K562 (cell line): Measurements from ENCODE around the gene NEU1. TPM values are rescaled to one million over a fixed set of nuclear protein-coding genes. Genes with fewer than 3 reads are reported as not detected.

Source experiments
- ATF1 ChIP-seq, 2 experiments: fragments of 450-650 bp in 1 of 2; IDR thresholded peaks; 2 replicates each; pipeline ENCODE4 v1.6.1; 2016; ENCODE audit warnings: missing compliant biosample characterization in 1 of 2, missing genetic modification characterization in 1 of 2
- ATF7 ChIP-seq: fragments of 450-650 bp; IDR thresholded peaks from 2 replicates; pipeline ENCODE4 v1.7.1; 2014; ENCODE audit warnings: mild to moderate bottlenecking, moderate library complexity
- CREB1 ChIP-seq, 2 experiments: sonication (generic) in 1 of 2; formaldehyde crosslinking in 1 of 2; IDR thresholded peaks; 2 replicates each; pipeline versions ENCODE4 v1.6.1 to v1.8.0; 2012 to 2022; ENCODE audit warnings: inconsistent platforms in 1 of 2, mild to moderate bottlenecking in 1 of 2, missing genetic modification reagents in 1 of 2, moderate library complexity in 1 of 2
- CREM ChIP-seq: IDR thresholded peaks from 2 replicates; pipeline ENCODE4 v1.6.1; 2014; ENCODE audit warnings: antibody characterized with exemption, low read depth
- CTCF ChIP-seq, 3 experiments: IDR thresholded peaks in 2 of 3; conservative IDR thresholded peaks in 1 of 3; 2 replicates each; pipeline ENCODE4 v1.5.1; 2011 to 2012; ENCODE audit warnings: low read length in 3 of 3, mild to moderate bottlenecking in 3 of 3, control low read depth in 2 of 3, improper control_type of control experiment in 1 of 3, inconsistent platforms in 1 of 3, low read depth in 1 of 3, mixed read lengths in 1 of 3, moderate library complexity in 1 of 3; ENCODE audit not compliant: insufficient read depth in 2 of 3
- ETS2 ChIP-seq: IDR thresholded peaks from 2 replicates; pipeline ENCODE4 v1.6.1; 2016; ENCODE audit warnings: borderline replicate concordance, missing genetic modification characterization, mild to moderate bottlenecking, moderate library complexity, missing compliant biosample characterization; ENCODE audit not compliant: poor library complexity, severe bottlenecking
- FOXA3 ChIP-seq, 2 experiments: fragments of 450-650 bp in 1 of 2; sonication (generic) in 1 of 2; formaldehyde crosslinking; IDR thresholded peaks in 1 of 2; conservative IDR thresholded peaks in 1 of 2; 2 replicates each; pipeline versions ENCODE4 v1.4.0 to v1.8.0; 2020 to 2022; ENCODE audit warnings: mild to moderate bottlenecking in 2 of 2, missing genetic modification reagents in 1 of 2
- FOXJ2 ChIP-seq: fragments of 200-800 bp; sonication (Bioruptor generic); IDR thresholded peaks from 2 replicates; pipeline ENCODE4 v1.6.1; 2016; ENCODE audit warnings: missing genetic modification characterization, missing compliant biosample characterization
- GABPA ChIP-seq: fragments of 200-800 bp; sonication (Bioruptor generic); conservative IDR thresholded peaks from 2 replicates; pipeline ENCODE4 v1.6.1; 2016; ENCODE audit warnings: low read depth, missing genetic modification characterization, missing compliant biosample characterization
- HNRNPUL1 ChIP-seq: fragments of 200-400 bp; formaldehyde crosslinking; IDR thresholded peaks from 2 replicates; pipeline ENCODE4 v1.6.1; 2017; ENCODE audit warnings: low read length
- LCOR ChIP-seq: sonication (generic); formaldehyde crosslinking; IDR thresholded peaks from 2 replicates; pipeline ENCODE4 v1.8.0; 2022; ENCODE audit warnings: mild to moderate bottlenecking, missing genetic modification reagents
- MBD2 ChIP-seq: sonication (generic); IDR thresholded peaks from 2 replicates; pipeline ENCODE4 v1.6.1; 2016; ENCODE audit warnings: low read depth, borderline replicate concordance
- NCOA4 ChIP-seq: fragments of 450-650 bp; IDR thresholded peaks from 2 replicates; pipeline ENCODE4 v1.6.1; 2018; ENCODE audit warnings: mild to moderate bottlenecking; ENCODE audit not compliant: partially characterized antibody
- NFATC3 ChIP-seq: fragments of 450-650 bp; IDR thresholded peaks from 2 replicates; pipeline ENCODE4 v1.6.1; 2017; ENCODE audit warnings: mild to moderate bottlenecking
- NFXL1 ChIP-seq: fragments of 450-650 bp; formaldehyde crosslinking; IDR thresholded peaks from 2 replicates; pipeline ENCODE4 v1.4.0; 2021; ENCODE audit warnings: mild to moderate bottlenecking
- NR2C2 ChIP-seq, 2 experiments: fragments of 200-800 bp in 1 of 2; sonication (Bioruptor generic) in 1 of 2; sonication (generic) in 1 of 2; formaldehyde crosslinking in 1 of 2; IDR thresholded peaks; 2 replicates each; pipeline versions ENCODE4 v1.6.1 to v1.8.0; 2016 to 2022; ENCODE audit warnings: mild to moderate bottlenecking in 1 of 2, missing compliant biosample characterization in 1 of 2, missing genetic modification characterization in 1 of 2, missing genetic modification reagents in 1 of 2
- NR3C1 ChIP-seq: sonication (generic); formaldehyde crosslinking; IDR thresholded peaks from 2 replicates; pipeline ENCODE4 v1.8.1; 2022; ENCODE audit warnings: missing genetic modification reagents
- SRSF7 ChIP-seq: fragments of 200-400 bp; formaldehyde crosslinking; optimal IDR thresholded peaks from 2 replicates; pipeline ENCODE3; 2017; ENCODE audit warnings: mild to moderate bottlenecking, low read depth, low read length
- TCFL5 ChIP-seq: fragments of 250-450 bp; sonication (Bioruptor Pico); conservative IDR thresholded peaks from 2 replicates; pipeline ENCODE4 v1.6.1; 2021; ENCODE audit warnings: mild to moderate bottlenecking, moderate library complexity, matching md5 sums
- TEAD1 ChIP-seq, 2 experiments: fragments of 450-650 bp in 1 of 2; sonication (generic) in 1 of 2; formaldehyde crosslinking; IDR thresholded peaks; 2 replicates each; pipeline versions ENCODE4 v1.4.0 to v1.8.0; 2020 to 2022; ENCODE audit warnings: mild to moderate bottlenecking in 2 of 2, missing genetic modification reagents in 1 of 2
- TFAP4 ChIP-seq: sonication (generic); formaldehyde crosslinking; IDR thresholded peaks from 2 replicates; pipeline ENCODE4 v1.8.0; 2022; ENCODE audit warnings: missing genetic modification reagents, mild to moderate bottlenecking, moderate library complexity, borderline replicate concordance
- ZNF449 ChIP-seq: fragments of 250-450 bp; sonication (Bioruptor Pico); IDR thresholded peaks from 2 replicates; pipeline ENCODE4 v1.8.0; 2022; ENCODE audit warnings: moderate library complexity, mild to moderate bottlenecking, inconsistent platforms
- polyA plus RNA-seq, 8 experiments: library from polyadenylated mRNA; depleted of rRNA in 4 of 8; stranded (reverse) in 5 of 8; unstranded in 3 of 8; fragments of >200 nt; fragmentation: Nextera tagmentation in 2 of 8; fragmentation: Illumina TruSeq in 1 of 8; extraction: Ambion mirVana in 2 of 8; extraction: Trizol in 1 of 8; gene quantifications; 2 replicates each; pipeline versions ENCODE4 v1.2.1 to v1.2.3, GENCODE V29; 2011 to 2014; ENCODE audit warnings: inconsistent platforms in 1 of 8, missing spikeins in 1 of 8
- total RNA-seq, 7 experiments: library from RNA; depleted of rRNA in 6 of 7; stranded (reverse); fragments of >200 nt in 6 of 7; fragmentation: Illumina TruSeq in 2 of 7; extraction: Trizol in 2 of 7; gene quantifications; 2 replicates each; pipeline versions ENCODE4 v1.2.1 to v1.2.3, GENCODE V29; 2011 to 2021; ENCODE audit warnings: low replicate concordance in 1 of 7

NEU1 gene
- total and polyA plus RNA-seq, 9 of the 15 experiments (the other 6 are each of a cell fraction or from before 2014, with no cell fraction given) = 14.8 to 67.8 (median 51.0) TPM

- no peak for TF ChIP-seq ATF1 (CRISPR knock-in tag; IDR thresholded peaks at IDR 0.05)
- peak; percentile 40 for TF ChIP-seq ATF1 (tag; IDR thresholded peaks at IDR 0.05)
- TF ChIP-seq TCFL5 (CRISPR knock-in tag) = no peak
- TF ChIP-seq NFATC3 = 0 out of 2 replicates have a peak, but pooled peaks have one; percentile 26
- TF ChIP-seq TFAP4 (CRISPR knock-in tag) = 0 out of 2 replicates have a peak, but pooled peaks have one; percentile 2
- no peak for TF ChIP-seq SRSF7
- TF ChIP-seq NR3C1 (CRISPR knock-in tag) = no peak
- peak; percentile 32 for TF ChIP-seq ATF7
- no peak for TF ChIP-seq FOXA3 (CRISPR knock-in tag; conservative IDR thresholded peaks at IDR 0.05 in 1 of 2, IDR thresholded peaks at IDR 0.05 in 1 of 2)
- TF ChIP-seq CREM = peak; percentile 44; the same call in 1 of the 2 replicates
- TF ChIP-seq CTCF (IDR thresholded peaks at IDR 0.05 in 2 of 3, conservative IDR thresholded peaks at IDR 0.05 in 1 of 3; ENCODE audit: insufficient read depth in 2 of 3, low read depth in 1 of 3, low read length in 3 of 3) = peak in 1 of 3 experiments; percentile 35; a peak in 2 of 6 replicates
- TF ChIP-seq LCOR (CRISPR knock-in tag) = no peak
- no peak for TF ChIP-seq NCOA4
- no peak for TF ChIP-seq ETS2 (tag)
- TF ChIP-seq TEAD1 (CRISPR knock-in tag; IDR thresholded peaks at IDR 0.05) = 0 out of 4 replicates have a peak, but pooled peaks of 1 of the 2 experiments have one; percentile 36
- peak; percentile 41; the same call in 1 of the 2 replicates for TF ChIP-seq GABPA (tag)
- TF ChIP-seq ZNF449 (CRISPR knock-in tag) = no peak
- TF ChIP-seq FOXJ2 (tag) = peak; percentile 39; the same call in 1 of the 2 replicates
- no peak for TF ChIP-seq NFXL1 (CRISPR knock-in tag)
- no peak for TF ChIP-seq NR2C2 (CRISPR knock-in tag; IDR thresholded peaks at IDR 0.05)
- peak; percentile 70 for TF ChIP-seq NR2C2 (tag; IDR thresholded peaks at IDR 0.05)
- TF ChIP-seq HNRNPUL1 = no peak
- TF ChIP-seq CREB1 (IDR thresholded peaks at IDR 0.05) = 0 out of 2 replicates have a peak, but pooled peaks have one; percentile 24
- TF ChIP-seq CREB1 (CRISPR knock-in tag; IDR thresholded peaks at IDR 0.05) = 0 out of 2 replicates have a peak, but pooled peaks have one; percentile 5
- TF ChIP-seq MBD2 = peak; percentile 13; the same call in 1 of the 2 replicates
Measured at GRCh38 chr6:31898383-31899011, 35.9 kb upstream of the NEU1 start (continued).
